ENCODE measurements around the gene PDE8B.

DNA sequence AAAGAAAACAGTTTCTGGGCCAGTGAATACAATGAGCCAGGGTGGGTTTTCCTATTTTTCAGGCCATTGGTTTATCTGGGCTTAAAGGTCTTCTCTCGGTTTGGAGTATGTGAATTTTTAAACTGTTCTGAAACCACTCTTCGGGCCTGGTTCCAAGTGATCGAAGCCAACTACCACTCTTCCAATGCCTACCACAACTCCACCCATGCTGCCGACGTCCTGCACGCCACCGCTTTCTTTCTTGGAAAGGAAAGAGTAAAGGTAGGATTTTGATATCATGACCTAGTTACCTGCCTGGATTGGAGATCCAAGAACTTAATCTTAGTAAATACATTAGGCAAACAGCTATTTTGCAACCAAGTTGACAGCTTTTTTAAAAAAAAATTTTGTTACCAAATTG is 202.6 kb downstream of the PDE8B start:
- no peak for TF ChIP-seq POLR2A (IDR thresholded peaks at IDR 0.05; ENCODE audit: low read depth, low read length)
- no peak for TF ChIP-seq POU2F2 (IDR thresholded peaks at IDR 0.05; ENCODE audit: low read depth, low read length)
- no peak for TF ChIP-seq PAX5 (IDR thresholded peaks at IDR 0.05; ENCODE audit: insufficient read depth, low read length, severe bottlenecking)
- no peak for TF ChIP-seq POLR2AphosphoS5 (IDR thresholded peaks at IDR 0.05; ENCODE audit: low read depth, low read length)

Measured in GM12891 (cell line).